ENCODE results near the gene PXN. TPM values are rescaled to one million over a fixed set of nuclear protein-coding genes. Genes with fewer than 3 reads are reported as not detected.

The PXN gene
- total and polyA plus RNA-seq, 2 of the 13 experiments (the other 11 are each of a cell fraction or from before 2014, with no cell fraction given): 13.6 to 14.2 TPM

DNA sequence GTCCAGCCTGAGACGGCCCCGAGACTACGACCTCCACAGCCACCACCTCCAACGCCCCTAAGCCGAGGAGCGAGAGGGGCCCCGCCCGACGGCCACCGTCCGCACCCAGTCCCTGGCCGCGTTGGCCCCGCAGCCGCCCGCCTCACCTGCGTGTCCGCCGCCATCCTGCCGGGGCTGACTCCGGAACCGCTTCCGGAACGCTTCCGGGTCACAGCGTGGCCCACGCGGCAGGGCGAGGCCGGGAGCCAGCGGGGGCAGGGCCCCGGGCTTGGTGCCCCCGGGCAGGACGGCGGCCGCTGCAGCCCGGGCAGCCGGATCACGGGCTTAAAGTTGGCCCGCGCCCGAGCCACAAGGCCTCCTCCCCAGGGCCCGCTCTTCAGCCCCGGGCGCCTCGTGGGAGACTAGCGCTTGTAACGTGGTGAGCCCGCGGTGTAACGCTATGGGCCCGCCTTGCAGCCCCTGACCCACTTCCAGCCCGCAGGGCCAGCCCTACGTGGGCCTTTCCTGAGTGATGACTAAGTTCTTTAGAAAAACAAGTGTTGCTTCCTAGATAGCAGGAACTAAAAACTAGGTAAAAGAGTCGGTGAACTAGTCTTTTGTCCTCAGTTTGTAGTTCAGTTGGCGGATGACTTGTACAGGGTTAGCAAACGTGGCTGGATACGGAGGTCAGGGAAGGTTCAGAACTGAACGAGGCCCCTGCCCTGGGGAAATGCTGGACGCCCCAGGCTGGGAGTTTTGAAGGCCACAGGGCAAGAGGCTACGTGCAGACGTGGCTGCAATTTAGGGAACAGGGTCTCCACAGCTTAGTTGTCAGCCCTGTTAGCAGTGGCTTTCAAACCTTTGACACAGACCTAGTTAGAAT lies 70.8 kb downstream of the PXN start, which contains the start of gene GCN1 (continued):
- TF ChIP-seq, protein P1, sequence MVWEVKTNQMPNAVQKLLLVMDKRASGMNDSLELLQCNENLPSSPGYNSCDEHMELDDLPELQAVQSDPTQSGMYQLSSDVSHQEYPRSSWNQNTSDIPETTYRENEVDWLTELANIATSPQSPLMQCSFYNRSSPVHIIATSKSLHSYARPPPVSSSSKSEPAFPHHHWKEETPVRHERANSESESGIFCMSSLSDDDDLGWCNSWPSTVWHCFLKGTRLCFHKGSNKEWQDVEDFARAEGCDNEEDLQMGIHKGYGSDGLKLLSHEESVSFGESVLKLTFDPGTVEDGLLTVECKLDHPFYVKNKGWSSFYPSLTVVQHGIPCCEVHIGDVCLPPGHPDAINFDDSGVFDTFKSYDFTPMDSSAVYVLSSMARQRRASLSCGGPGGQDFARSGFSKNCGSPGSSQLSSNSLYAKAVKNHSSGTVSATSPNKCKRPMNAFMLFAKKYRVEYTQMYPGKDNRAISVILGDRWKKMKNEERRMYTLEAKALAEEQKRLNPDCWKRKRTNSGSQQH (CRISPR knock-in tag; IDR thresholded peaks at IDR 0.05; ENCODE audit: low read depth): peak; percentile 78; the same call in 1 of the 2 replicates
- TF ChIP-seq MXI1 (IDR thresholded peaks at IDR 0.05; ENCODE audit: borderline replicate concordance, low read depth, low read length): peak; percentile 97
- TF ChIP-seq ISL2 (CRISPR knock-in tag; IDR thresholded peaks at IDR 0.05): 0 out of 2 replicates have a peak, but pooled peaks have one; percentile 3
- peak; percentile 87 for TF ChIP-seq ZNF619 (CRISPR knock-in tag; IDR thresholded peaks at IDR 0.05)
- TF ChIP-seq ZNF747 (CRISPR knock-in tag; IDR thresholded peaks at IDR 0.05; ENCODE audit: borderline replicate concordance): 0 out of 2 replicates have a peak, but pooled peaks have one; percentile 69
- TF ChIP-seq SMAD1 (CRISPR knock-in tag; IDR thresholded peaks at IDR 0.05; ENCODE audit: borderline replicate concordance, low read depth): no peak
- TF ChIP-seq, protein P2, sequence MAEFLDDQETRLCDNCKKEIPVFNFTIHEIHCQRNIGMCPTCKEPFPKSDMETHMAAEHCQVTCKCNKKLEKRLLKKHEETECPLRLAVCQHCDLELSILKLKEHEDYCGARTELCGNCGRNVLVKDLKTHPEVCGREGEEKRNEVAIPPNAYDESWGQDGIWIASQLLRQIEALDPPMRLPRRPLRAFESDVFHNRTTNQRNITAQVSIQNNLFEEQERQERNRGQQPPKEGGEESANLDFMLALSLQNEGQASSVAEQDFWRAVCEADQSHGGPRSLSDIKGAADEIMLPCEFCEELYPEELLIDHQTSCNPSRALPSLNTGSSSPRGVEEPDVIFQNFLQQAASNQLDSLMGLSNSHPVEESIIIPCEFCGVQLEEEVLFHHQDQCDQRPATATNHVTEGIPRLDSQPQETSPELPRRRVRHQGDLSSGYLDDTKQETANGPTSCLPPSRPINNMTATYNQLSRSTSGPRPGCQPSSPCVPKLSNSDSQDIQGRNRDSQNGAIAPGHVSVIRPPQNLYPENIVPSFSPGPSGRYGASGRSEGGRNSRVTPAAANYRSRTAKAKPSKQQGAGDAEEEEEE (CRISPR knock-in tag; IDR thresholded peaks at IDR 0.05; ENCODE audit: borderline replicate concordance): no peak
- TF ChIP-seq CBFB (CRISPR knock-in tag; IDR thresholded peaks at IDR 0.05): peak; percentile 81
- TF ChIP-seq NR1H2 (CRISPR knock-in tag; IDR thresholded peaks at IDR 0.05; ENCODE audit: borderline replicate concordance, low read depth): 0 out of 2 replicates have a peak, but pooled peaks have one; percentile 69
- TF ChIP-seq, protein P3, sequence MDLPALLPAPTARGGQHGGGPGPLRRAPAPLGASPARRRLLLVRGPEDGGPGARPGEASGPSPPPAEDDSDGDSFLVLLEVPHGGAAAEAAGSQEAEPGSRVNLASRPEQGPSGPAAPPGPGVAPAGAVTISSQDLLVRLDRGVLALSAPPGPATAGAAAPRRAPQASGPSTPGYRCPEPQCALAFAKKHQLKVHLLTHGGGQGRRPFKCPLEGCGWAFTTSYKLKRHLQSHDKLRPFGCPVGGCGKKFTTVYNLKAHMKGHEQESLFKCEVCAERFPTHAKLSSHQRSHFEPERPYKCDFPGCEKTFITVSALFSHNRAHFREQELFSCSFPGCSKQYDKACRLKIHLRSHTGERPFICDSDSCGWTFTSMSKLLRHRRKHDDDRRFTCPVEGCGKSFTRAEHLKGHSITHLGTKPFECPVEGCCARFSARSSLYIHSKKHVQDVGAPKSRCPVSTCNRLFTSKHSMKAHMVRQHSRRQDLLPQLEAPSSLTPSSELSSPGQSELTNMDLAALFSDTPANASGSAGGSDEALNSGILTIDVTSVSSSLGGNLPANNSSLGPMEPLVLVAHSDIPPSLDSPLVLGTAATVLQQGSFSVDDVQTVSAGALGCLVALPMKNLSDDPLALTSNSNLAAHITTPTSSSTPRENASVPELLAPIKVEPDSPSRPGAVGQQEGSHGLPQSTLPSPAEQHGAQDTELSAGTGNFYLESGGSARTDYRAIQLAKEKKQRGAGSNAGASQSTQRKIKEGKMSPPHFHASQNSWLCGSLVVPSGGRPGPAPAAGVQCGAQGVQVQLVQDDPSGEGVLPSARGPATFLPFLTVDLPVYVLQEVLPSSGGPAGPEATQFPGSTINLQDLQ (CRISPR knock-in tag; IDR thresholded peaks at IDR 0.05): peak; percentile 91; the same call in 1 of the 2 replicates
- TF ChIP-seq YY1 (IDR thresholded peaks at IDR 0.05; ENCODE audit: insufficient read depth, insufficient replicate concordance, low read depth, low read length): peak; percentile 95
- TF ChIP-seq CBX5 (CRISPR knock-in tag; IDR thresholded peaks at IDR 0.05; ENCODE audit: borderline replicate concordance): peak; percentile 6; the same call in 1 of the 2 replicates
- TF ChIP-seq RAD51 (IDR thresholded peaks at IDR 0.05; ENCODE audit: borderline replicate concordance): no peak
- TF ChIP-seq ZNF337 (CRISPR knock-in tag; IDR thresholded peaks at IDR 0.05; ENCODE audit: borderline replicate concordance, low read depth): no peak; the same call in 1 of the 2 replicates
- TF ChIP-seq CHCHD3 (CRISPR knock-in tag; IDR thresholded peaks at IDR 0.05): peak; percentile 82
- TF ChIP-seq, protein P4, sequence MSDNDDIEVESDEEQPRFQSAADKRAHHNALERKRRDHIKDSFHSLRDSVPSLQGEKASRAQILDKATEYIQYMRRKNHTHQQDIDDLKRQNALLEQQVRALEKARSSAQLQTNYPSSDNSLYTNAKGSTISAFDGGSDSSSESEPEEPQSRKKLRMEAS (IDR thresholded peaks at IDR 0.05): peak; percentile 99
- TF ChIP-seq HNRNPUL1 (IDR thresholded peaks at IDR 0.05; ENCODE audit: low read depth, low read length): no peak
- peak; percentile 46; the same call in 1 of the 2 replicates for TF ChIP-seq ZNF605 (CRISPR knock-in tag; IDR thresholded peaks at IDR 0.05)
- TF ChIP-seq, protein P5, sequence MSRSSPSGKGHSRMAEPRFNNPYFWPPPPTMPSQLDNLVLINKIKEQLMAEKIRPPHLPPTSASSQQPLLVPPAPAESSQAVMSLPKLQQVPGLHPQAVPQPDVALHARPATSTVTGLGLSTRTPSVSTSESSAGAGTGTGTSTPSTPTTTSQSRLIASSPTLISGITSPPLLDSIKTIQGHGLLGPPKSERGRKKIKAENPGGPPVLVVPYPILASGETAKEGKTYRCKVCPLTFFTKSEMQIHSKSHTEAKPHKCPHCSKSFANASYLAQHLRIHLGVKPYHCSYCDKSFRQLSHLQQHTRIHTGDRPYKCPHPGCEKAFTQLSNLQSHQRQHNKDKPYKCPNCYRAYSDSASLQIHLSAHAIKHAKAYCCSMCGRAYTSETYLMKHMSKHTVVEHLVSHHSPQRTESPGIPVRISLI (CRISPR knock-in tag; IDR thresholded peaks at IDR 0.05; ENCODE audit: borderline replicate concordance): peak; percentile 38; the same call in 1 of the 2 replicates

All from HepG2 (cell line).